GM12865 (cell line): ENCODE data around the gene AQP2.

Source experiments
- DNase-seq: peaks from one replicate; pipeline ENCODE4 v3.0.0; 2010; ENCODE audit warnings: low read depth
- H3K4me3 ChIP-seq: 2 replicates; pipeline ENCODE4 v1.5.1; 2011; ENCODE audit warnings: mild to moderate bottlenecking, low read depth, low read length, control low read depth
- TF ChIP-seq, protein P1 (sequence below): IDR thresholded peaks from 2 replicates; pipeline ENCODE4 v1.5.1; 2011; ENCODE audit warnings: low read length, control low read depth, low read depth, inconsistent platforms; ENCODE audit not compliant: insufficient read depth; ENCODE audit errors: missing control alignments

AQP2 gene

DNA sequence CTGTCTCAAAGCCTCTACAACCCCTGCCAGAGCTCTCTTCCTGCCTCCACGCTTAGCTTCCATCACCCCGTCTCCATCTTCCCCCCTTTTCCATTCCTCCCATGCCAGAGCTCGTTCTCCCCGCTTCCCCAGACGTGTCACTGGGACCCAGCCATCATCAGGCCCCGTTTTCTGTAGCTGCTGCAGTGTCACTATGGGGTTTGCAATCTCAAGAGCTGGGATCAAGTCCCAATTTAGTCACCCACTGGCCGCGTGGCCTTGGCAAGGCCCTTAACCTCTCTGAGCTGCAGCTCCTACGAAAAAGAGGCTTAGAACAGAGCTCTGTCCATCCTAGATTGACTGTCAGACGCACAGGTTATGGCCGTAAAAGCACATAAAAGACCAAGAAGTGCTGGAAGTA, 45.9 kb upstream of the AQP2 start:
- DNase-seq: no peak
- TF ChIP-seq, protein P1, sequence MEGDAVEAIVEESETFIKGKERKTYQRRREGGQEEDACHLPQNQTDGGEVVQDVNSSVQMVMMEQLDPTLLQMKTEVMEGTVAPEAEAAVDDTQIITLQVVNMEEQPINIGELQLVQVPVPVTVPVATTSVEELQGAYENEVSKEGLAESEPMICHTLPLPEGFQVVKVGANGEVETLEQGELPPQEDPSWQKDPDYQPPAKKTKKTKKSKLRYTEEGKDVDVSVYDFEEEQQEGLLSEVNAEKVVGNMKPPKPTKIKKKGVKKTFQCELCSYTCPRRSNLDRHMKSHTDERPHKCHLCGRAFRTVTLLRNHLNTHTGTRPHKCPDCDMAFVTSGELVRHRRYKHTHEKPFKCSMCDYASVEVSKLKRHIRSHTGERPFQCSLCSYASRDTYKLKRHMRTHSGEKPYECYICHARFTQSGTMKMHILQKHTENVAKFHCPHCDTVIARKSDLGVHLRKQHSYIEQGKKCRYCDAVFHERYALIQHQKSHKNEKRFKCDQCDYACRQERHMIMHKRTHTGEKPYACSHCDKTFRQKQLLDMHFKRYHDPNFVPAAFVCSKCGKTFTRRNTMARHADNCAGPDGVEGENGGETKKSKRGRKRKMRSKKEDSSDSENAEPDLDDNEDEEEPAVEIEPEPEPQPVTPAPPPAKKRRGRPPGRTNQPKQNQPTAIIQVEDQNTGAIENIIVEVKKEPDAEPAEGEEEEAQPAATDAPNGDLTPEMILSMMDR: no peak
- H3K4me3 ChIP-seq: no peak overlapping the region

DNA sequence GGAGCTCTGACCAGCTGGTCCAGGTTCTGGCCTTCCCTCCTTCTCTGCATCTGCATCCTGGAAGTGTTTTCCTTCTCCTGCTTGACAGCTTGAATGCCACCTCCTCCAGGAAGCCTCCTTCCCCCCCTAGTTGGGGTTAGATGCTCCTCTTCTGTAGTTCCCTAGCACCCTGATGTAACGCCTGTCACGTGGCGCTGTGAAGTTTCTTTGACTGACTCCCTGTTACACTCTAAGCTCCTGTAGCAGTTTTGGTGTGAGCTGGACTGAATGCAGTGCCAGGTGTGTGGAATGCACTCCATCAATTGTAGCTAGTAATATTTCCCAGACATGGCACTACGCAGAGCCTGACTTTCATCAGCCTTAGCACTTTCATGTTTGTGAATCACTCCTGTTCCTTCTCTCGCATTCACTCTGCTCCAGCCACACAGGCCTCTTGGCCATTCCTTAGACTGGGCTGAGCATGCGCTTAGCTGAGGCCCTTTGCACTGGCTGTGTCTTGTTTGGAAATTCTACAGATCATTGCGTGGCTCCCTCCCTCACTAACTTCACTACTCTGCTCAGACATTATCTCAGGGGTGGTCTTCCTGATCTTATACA, 44.7 kb upstream of the AQP2 start:
- no peak overlapping the region for H3K4me3 ChIP-seq
- TF ChIP-seq, protein P1: no peak
- DNase-seq: no peak

DNA sequence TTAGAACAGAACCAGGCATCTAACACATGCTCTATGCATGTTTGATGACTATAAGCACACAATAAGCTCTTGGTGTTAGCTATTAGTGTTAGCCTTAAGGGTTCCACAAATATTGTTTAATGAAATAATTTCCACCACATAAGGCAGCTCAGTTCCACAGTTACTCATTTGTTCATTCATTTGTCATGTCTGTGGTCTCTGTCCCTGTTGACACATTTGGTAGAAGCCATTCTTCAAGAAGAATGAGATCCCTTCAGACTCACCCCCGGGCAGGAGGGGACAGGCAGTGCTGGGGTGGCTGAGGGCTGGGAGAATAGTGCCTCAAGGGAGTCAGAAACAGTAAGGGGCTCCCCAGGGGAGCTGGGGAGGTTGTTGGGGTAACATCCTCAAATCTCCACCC, 43.2 kb upstream of the AQP2 start:
- no peak for DNase-seq
- no peak overlapping the region for H3K4me3 ChIP-seq
- TF ChIP-seq, protein P1: no peak

DNA sequence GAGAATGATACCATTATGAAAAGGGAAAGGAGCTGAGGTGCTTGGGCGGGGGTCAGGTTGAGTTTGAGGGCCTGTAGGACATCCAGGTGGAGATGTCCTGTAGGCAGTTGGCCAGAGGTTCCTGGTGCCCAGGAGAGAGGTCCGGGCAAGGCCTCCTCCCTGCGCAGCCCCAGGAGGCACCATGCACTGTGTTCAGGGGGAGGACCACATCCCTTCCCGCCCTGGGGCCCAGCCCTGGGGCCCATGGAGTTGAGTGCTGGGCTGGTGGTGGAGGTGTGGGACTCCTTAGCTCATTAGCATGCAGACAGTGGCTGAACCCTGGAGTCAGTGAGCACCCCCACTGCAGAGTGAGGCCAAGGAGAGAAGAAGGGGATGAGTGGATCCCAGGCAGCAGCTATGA, 41.2 kb upstream of the AQP2 start:
- TF ChIP-seq, protein P1: no peak
- DNase-seq: no peak
- H3K4me3 ChIP-seq: no peak overlapping the region

DNA sequence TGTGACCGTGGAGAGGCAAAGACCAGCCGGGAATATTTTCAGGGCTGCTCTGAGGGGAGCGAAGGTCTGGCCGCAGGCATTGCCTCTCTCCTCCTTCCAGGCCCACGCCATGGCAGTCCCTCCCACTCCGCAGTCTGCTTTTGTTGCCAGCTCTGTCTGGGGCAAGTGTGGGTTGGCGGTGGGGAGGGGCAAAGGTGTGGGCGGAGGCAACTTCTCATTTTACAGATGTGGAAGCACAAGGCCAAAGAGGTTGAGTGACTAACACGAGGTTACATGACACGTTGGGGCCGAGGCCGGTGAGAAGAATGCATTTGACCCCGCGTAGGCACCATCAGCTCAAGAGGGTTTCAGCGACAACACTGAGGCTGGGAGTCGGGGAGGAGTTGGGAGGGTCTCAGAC, 40.7 kb upstream of the AQP2 start:
- H3K4me3 ChIP-seq: no peak overlapping the region
- TF ChIP-seq, protein P1: no peak
- DNase-seq: no peak

DNA sequence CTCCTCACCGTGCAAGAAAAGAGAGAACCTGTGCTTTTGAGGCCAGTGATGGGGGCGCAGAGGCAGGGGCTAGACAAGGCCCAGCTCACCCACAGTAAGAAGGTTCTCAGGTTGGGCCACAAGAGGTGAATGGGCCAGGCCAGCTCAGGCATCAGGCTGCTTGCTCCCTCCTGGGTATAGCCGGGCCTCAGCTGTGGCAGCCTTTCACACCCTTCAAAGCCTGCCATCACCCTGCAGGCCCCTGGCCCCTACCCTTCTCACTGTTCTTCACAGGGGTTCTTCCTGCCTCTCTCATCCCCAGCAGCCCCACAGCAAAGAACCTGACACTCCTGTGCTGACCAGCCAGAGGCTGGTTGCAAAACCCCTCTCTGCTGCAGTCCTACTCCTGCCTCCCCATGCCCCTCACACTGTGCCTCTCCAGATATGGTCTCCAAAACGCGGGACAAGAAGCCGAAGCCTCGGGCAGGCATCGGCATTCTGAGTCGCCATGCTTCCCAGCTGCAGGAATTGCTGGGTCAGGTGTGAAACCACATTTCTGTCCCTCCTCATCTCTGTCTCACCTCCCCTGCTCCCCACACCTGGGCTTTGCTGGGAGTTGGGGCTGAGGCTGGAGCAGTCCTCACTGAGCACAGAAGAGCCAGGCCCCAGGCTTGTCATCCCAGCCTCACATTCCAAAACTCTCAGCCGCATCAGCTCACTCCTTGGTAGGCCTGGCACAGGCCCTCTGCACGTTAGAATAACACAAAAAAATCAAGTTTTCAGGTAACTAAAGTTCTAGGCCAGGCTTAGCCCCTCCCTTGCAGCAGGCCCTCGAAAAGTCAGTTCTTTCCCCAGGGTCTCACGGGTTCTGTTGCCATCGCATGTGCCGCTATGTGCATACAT, 40.0 kb upstream of the AQP2 start:
- TF ChIP-seq, protein P1: no peak
- H3K4me3 ChIP-seq: no peak overlapping the region
- DNase-seq: no peak

DNA sequence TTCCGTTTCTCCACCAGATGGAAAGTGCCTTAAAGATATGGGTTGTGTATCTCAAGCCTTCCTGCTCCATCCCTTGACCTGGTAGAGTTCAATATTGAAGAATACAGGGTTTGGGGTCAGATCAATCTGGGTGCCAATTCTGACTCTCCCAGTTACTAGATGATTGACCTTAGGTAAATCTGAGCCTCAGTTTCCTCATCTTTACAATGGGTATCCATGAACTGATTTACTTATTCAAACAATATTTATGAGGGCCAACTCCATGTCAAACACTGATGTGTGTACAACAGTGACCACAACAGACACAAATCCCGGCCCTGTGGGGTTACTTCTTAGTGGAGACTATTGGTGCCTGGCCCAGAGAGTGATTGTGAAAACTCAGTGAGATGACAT, 39.3 kb upstream of the AQP2 start:
- TF ChIP-seq, protein P1: no peak
- no peak overlapping the region for H3K4me3 ChIP-seq
- DNase-seq: no peak
